ENCODE measurements around the gene HOXA5. TPM values are rescaled to one million over a fixed set of nuclear protein-coding genes. Genes with fewer than 3 reads are reported as not detected.

HOXA5 gene
- total RNA-seq, 1 donor from 2014 or later = not detected

GRCh38 chr7:27176962-27177794 lies 33.7 kb upstream of the HOXA5 start:
- no peak overlapping the region for H3K27ac Mint-ChIP-seq (ENCODE audit: unreplicated experiment)
- DNase-seq (ENCODE audit: low spot score) = peak; percentile 41
- H3K4me3 Mint-ChIP-seq (ENCODE audit: unreplicated experiment) = no peak overlapping the region
- peaks cover 13% of the 10 kb centered on the region for H3K36me3 Mint-ChIP-seq (ENCODE audit: low read depth)
- H3K9me3 Mint-ChIP-seq (ENCODE audit: low read depth) = no peaks in the 10 kb centered on the region
- no peak for TF ChIP-seq CTCF (IDR thresholded peaks at IDR 0.05)
- H3K27me3 Mint-ChIP-seq (ENCODE audit: low read depth) = peaks cover 72% of the 10 kb centered on the region
- H3K4me1 Mint-ChIP-seq (ENCODE audit: low read depth) = peaks cover 13% of the 10 kb centered on the region

- DNase-seq (ENCODE audit: low spot score) = no peak
- no peak overlapping the region for H3K27ac Mint-ChIP-seq (ENCODE audit: unreplicated experiment)
- H3K4me3 Mint-ChIP-seq (ENCODE audit: unreplicated experiment) = no peak overlapping the region
- H3K27me3 Mint-ChIP-seq (ENCODE audit: low read depth) = peaks cover 76% of the 10 kb centered on the region
- no peak for TF ChIP-seq CTCF (IDR thresholded peaks at IDR 0.05)
- H3K36me3 Mint-ChIP-seq (ENCODE audit: low read depth) = peaks cover 13% of the 10 kb centered on the region
- H3K9me3 Mint-ChIP-seq (ENCODE audit: low read depth) = no peaks in the 10 kb centered on the region
- peaks cover 15% of the 10 kb centered on the region for H3K4me1 Mint-ChIP-seq (ENCODE audit: low read depth)
Measured at GRCh38 chr7:27176524-27176845, 33.0 kb upstream of the HOXA5 start.

- peaks cover 15% of the 10 kb centered on the region for H3K4me1 Mint-ChIP-seq (ENCODE audit: low read depth)
- no peaks in the 10 kb centered on the region for H3K9me3 Mint-ChIP-seq (ENCODE audit: low read depth)
- H3K27me3 Mint-ChIP-seq (ENCODE audit: low read depth) = peaks cover 77% of the 10 kb centered on the region
- no peak overlapping the region for H3K4me3 Mint-ChIP-seq (ENCODE audit: unreplicated experiment)
- peak; percentile 56 for DNase-seq (ENCODE audit: low spot score)
- TF ChIP-seq CTCF (IDR thresholded peaks at IDR 0.05) = no peak
- peaks cover 13% of the 10 kb centered on the region for H3K36me3 Mint-ChIP-seq (ENCODE audit: low read depth)
- no peak overlapping the region for H3K27ac Mint-ChIP-seq (ENCODE audit: unreplicated experiment)
Measured at GRCh38 chr7:27175626-27176523, 32.4 kb upstream of the HOXA5 start.

- no peak for TF ChIP-seq CTCF (IDR thresholded peaks at IDR 0.05)
- no peak overlapping the region for H3K27ac Mint-ChIP-seq (ENCODE audit: unreplicated experiment)
- H3K4me1 Mint-ChIP-seq (ENCODE audit: low read depth) = peaks cover 13% of the 10 kb centered on the region
- peaks cover 13% of the 10 kb centered on the region for H3K36me3 Mint-ChIP-seq (ENCODE audit: low read depth)
- peak; percentile 34 for DNase-seq (ENCODE audit: low spot score)
- no peak overlapping the region for H3K4me3 Mint-ChIP-seq (ENCODE audit: unreplicated experiment)
- no peaks in the 10 kb centered on the region for H3K9me3 Mint-ChIP-seq (ENCODE audit: low read depth)
- H3K27me3 Mint-ChIP-seq (ENCODE audit: low read depth) = peaks cover 80% of the 10 kb centered on the region
Measured at GRCh38 chr7:27174874-27175625, 31.6 kb upstream of the HOXA5 start.
